Transverse colon (tissue), 4 donors: ENCODE data around the gene ZNF837.

Source experiments
- CTCF ChIP-seq, 5 experiments: fragments of 200-600 bp in 3 of 5; fragments of 450-650 bp in 2 of 5; sonication (generic) in 3 of 5; IDR thresholded peaks; 1 replicate in 2 of 5; 2 replicates in 3 of 5; pipeline ENCODE4 v1.5.1; 2016 to 2017; ENCODE audit warnings: antibody characterized with exemption in 5 of 5, inconsistent platforms in 3 of 5, mild to moderate bottlenecking in 2 of 5, moderate library complexity in 1 of 5
- POLR2A ChIP-seq: fragments of 450-650 bp; IDR thresholded peaks from one replicate; pipeline ENCODE4 v1.6.1; 2016; ENCODE audit warnings: antibody characterized with exemption, mild to moderate bottlenecking, moderate library complexity
- POLR2AphosphoS5 ChIP-seq, 3 donors: sonication (generic); formaldehyde crosslinking; IDR thresholded peaks; one replicate each; pipeline ENCODE4 v1.6.1; 2016; ENCODE audit warnings: antibody characterized with exemption in 3 of 3

GRCh38 chr19:58350871-58351557 is 29.8 kb downstream of the ZNF837 start:
- no peak for TF ChIP-seq CTCF (IDR thresholded peaks at IDR 0.05)
- TF ChIP-seq POLR2A, result no peak
- no peak for TF ChIP-seq POLR2AphosphoS5 (IDR thresholded peaks at IDR 0.05)
